H9 (cell line): ENCODE measurements around the gene SCD. TPM values are rescaled to one million over a fixed set of nuclear protein-coding genes. Genes with fewer than 3 reads are reported as not detected.
A peak's percentile ranks its signal among the peaks of the same experiment; 100 is the strongest.

ENCODE experiments used
- DNase-seq: peaks from one replicate; pipeline ENCODE4 v3.0.0-alpha.2; 2017
- H2AFZ ChIP-seq: one replicate; pipeline ENCODE4 v1.6.1; 2013; ENCODE audit warnings: mild to moderate bottlenecking, low read length, control low read depth, moderate library complexity
- H2AK5ac ChIP-seq: 2 replicates; pipeline ENCODE4 v1.6.1; 2013; ENCODE audit warnings: low read length, control low read depth, mixed read lengths; ENCODE audit not compliant: insufficient read length
- H2BK120ac ChIP-seq: one replicate; pipeline ENCODE4 v1.6.1; 2013; ENCODE audit warnings: low read depth, mild to moderate bottlenecking, low read length, control low read depth, inconsistent platforms; ENCODE audit not compliant: poor library complexity, severe bottlenecking
- H2BK12ac ChIP-seq: 2 replicates; pipeline ENCODE4 v1.6.1; 2013; ENCODE audit warnings: low read length, control low read depth, mixed read lengths, low read depth; ENCODE audit not compliant: insufficient read length
- H2BK15ac ChIP-seq: 2 replicates; pipeline ENCODE4 v1.6.1; 2013; ENCODE audit warnings: low read depth, low read length, control low read depth
- H2BK20ac ChIP-seq: one replicate; pipeline ENCODE4 v1.6.1; 2013; ENCODE audit warnings: low read depth, mild to moderate bottlenecking, low read length, control low read depth, inconsistent platforms; ENCODE audit not compliant: poor library complexity, severe bottlenecking
- H2BK5ac ChIP-seq: 2 replicates; pipeline ENCODE4 v1.6.1; 2013; ENCODE audit warnings: low read length, control low read depth, mixed read lengths; ENCODE audit not compliant: insufficient read length
- H3K14ac ChIP-seq: 2 replicates; pipeline ENCODE4 v1.6.1; 2013; ENCODE audit warnings: low read length, control low read depth; ENCODE audit not compliant: insufficient read depth
- H3K18ac ChIP-seq: 2 replicates; pipeline ENCODE4 v1.6.1; 2013; ENCODE audit warnings: low read depth, mild to moderate bottlenecking, mixed read lengths, low read length, control low read depth; ENCODE audit not compliant: insufficient read length
- H3K23ac ChIP-seq: 2 replicates; pipeline ENCODE4 v1.6.1; 2013; ENCODE audit warnings: low read length, control low read depth, mixed read lengths, low read depth; ENCODE audit not compliant: insufficient read length
- H3K23me2 ChIP-seq: 2 replicates; pipeline ENCODE4 v1.6.1; 2013; ENCODE audit warnings: low read depth, mild to moderate bottlenecking, mixed read lengths, low read length, control low read depth; ENCODE audit not compliant: insufficient read length, poor library complexity, severe bottlenecking
- H3K27ac ChIP-seq: 2 replicates; pipeline ENCODE4 v1.5.1; 2013; ENCODE audit warnings: low read length, control low read depth, mixed read lengths, low read depth; ENCODE audit not compliant: insufficient read length
- H3K27me3 ChIP-seq: 2 replicates; pipeline ENCODE4 v1.6.1; 2013; ENCODE audit warnings: low read length, control low read depth, inconsistent platforms; ENCODE audit not compliant: insufficient read depth
- H3K4ac ChIP-seq: 2 replicates; pipeline ENCODE4 v1.6.1; 2013; ENCODE audit warnings: low read depth, mild to moderate bottlenecking, control low read depth, inconsistent platforms, low read length, moderate library complexity
- H3K4me1 ChIP-seq: 2 replicates; pipeline ENCODE4 v1.6.1; 2013; ENCODE audit warnings: low read length, control low read depth, inconsistent platforms; ENCODE audit not compliant: insufficient read depth
- H3K4me2 ChIP-seq: 2 replicates; pipeline ENCODE4 v1.6.1; 2013; ENCODE audit warnings: low read length, control low read depth, mixed read lengths; ENCODE audit not compliant: insufficient read length, insufficient read depth
- H3K56ac ChIP-seq: 2 replicates; pipeline ENCODE4 v1.6.1; 2013; ENCODE audit warnings: low read depth, mild to moderate bottlenecking, mixed read lengths, low read length, control low read depth; ENCODE audit not compliant: insufficient read length
- H3K79me1 ChIP-seq: 2 replicates; pipeline ENCODE4 v1.6.1; 2013; ENCODE audit warnings: low read depth, mild to moderate bottlenecking, moderate library complexity, low read length, control low read depth, inconsistent platforms; ENCODE audit not compliant: insufficient read depth, poor library complexity, severe bottlenecking
- H3K79me2 ChIP-seq: 2 replicates; pipeline ENCODE4 v1.6.1; 2013; ENCODE audit warnings: low read length, control low read depth, inconsistent platforms; ENCODE audit not compliant: insufficient read depth
- H3K9ac ChIP-seq: 2 replicates; pipeline ENCODE4 v1.6.1; 2013; ENCODE audit warnings: low read length, control low read depth, mixed read lengths; ENCODE audit not compliant: insufficient read length; ENCODE audit errors: extremely low read depth
- H3K9me3 ChIP-seq: one replicate; pipeline ENCODE4 v1.6.1; 2013; ENCODE audit warnings: low read depth, low read length, inconsistent platforms; ENCODE audit not compliant: control insufficient read depth
- H3T11ph ChIP-seq: one replicate; pipeline ENCODE4 v1.6.1; 2013; ENCODE audit warnings: mild to moderate bottlenecking, low read length, control low read depth, inconsistent platforms
- H4K20me1 ChIP-seq: one replicate; pipeline ENCODE4 v1.6.1; 2013; ENCODE audit not compliant: control insufficient read depth, insufficient read length, insufficient read depth
- H4K5ac ChIP-seq: 2 replicates; pipeline ENCODE4 v1.6.1; 2013; ENCODE audit warnings: low read depth, mild to moderate bottlenecking, mixed read lengths, low read length, control low read depth; ENCODE audit not compliant: insufficient read length
- H4K8ac ChIP-seq: replicated peaks from 2 replicates; pipeline ENCODE4 v1.6.1; 2013; ENCODE audit warnings: low read length, control low read depth, mixed read lengths, low read depth; ENCODE audit not compliant: insufficient read length
- H4K91ac ChIP-seq: 2 replicates; pipeline ENCODE4 v1.6.1; 2013; ENCODE audit warnings: low read depth, mild to moderate bottlenecking, moderate library complexity, mixed read lengths, low read length, control low read depth; ENCODE audit not compliant: insufficient read length
- H3K27ac Mint-ChIP-seq, 3 experiments: 2 replicates in 2 of 3; 3 replicates in 1 of 3; pipeline ENCODE4 v1.8.0; 2020 to 2021; ENCODE audit warnings: mixed read lengths in 3 of 3, mild to moderate bottlenecking in 1 of 3, moderate library complexity in 1 of 3
- H3K27me3 Mint-ChIP-seq: 2 replicates; pipeline ENCODE4 v1.8.0; 2021; ENCODE audit warnings: low read depth, mild to moderate bottlenecking, moderate library complexity, mixed read lengths
- H3K36me3 Mint-ChIP-seq, 3 experiments: 2 replicates in 2 of 3; 3 replicates in 1 of 3; pipeline ENCODE4 v1.8.0; 2020 to 2021; ENCODE audit warnings: low read depth in 3 of 3, mixed read lengths in 3 of 3; ENCODE audit not compliant: insufficient read depth in 1 of 3
- H3K4me1 Mint-ChIP-seq, 2 experiments: 2 replicates each; pipeline ENCODE4 v1.8.0; 2020; ENCODE audit warnings: mixed read lengths in 2 of 2
- H3K4me3 Mint-ChIP-seq, 2 experiments: 2 replicates in 1 of 2; 3 replicates in 1 of 2; pipeline ENCODE4 v1.8.0; 2020 to 2021; ENCODE audit warnings: mild to moderate bottlenecking in 2 of 2, mixed read lengths in 2 of 2, moderate library complexity in 1 of 2
- H3K9me3 Mint-ChIP-seq, 2 experiments: 2 replicates in 1 of 2; 3 replicates in 1 of 2; pipeline ENCODE4 v1.8.0; 2020; ENCODE audit warnings: mild to moderate bottlenecking in 2 of 2, mixed read lengths in 2 of 2, moderate library complexity in 1 of 2
- CTCF ChIP-seq: fragments of 200-600 bp; sonication (generic); conservative IDR thresholded peaks from 3 replicates; pipeline ENCODE4 v1.8.0; 2021; ENCODE audit warnings: antibody characterized with exemption, mild to moderate bottlenecking
- WGBS: extraction: QIAGEN DNeasy Blood & Tissue Kit; methylation state at CpG from one replicate; pipeline ENCODE4 v1.1.7; 2013; ENCODE audit warnings: missing lambda C conversion rate, low lambda C conversion rate, mixed read lengths; ENCODE audit not compliant: insufficient read length; ENCODE audit errors: extremely low coverage; 5-methylcytosine and 5-hydroxymethylcytosine counted together
- total RNA-seq: library from RNA; stranded (reverse); gene quantifications from 2 replicates; pipeline ENCODE4 v1.2.1, GENCODE V29; 2021

Gene SCD
- total RNA-seq, 1 experiment from 2014 or later, result 354 TPM

- Histone ChIP-seq H3K79me1 (peaks cover 3% of the 10 kb centered on the region), H3T11ph (no peak overlapping the region), H3K27ac (no peak overlapping the region), H3K18ac (no peak overlapping the region), H3K14ac (no peak overlapping the region), H3K9me3 (no peaks in the 10 kb centered on the region), H2BK15ac (no peak overlapping the region), H2BK120ac (no peak overlapping the region), H3K4me2 (no peak overlapping the region), H2BK12ac (no peak overlapping the region), H4K5ac (no peak overlapping the region), H4K20me1 (no peaks in the 10 kb centered on the region), H3K27me3 (no peaks in the 10 kb centered on the region), H4K91ac (no peak overlapping the region), H2AFZ (no peak overlapping the region), H3K79me2 (no peaks in the 10 kb centered on the region), H2BK20ac (no peak overlapping the region), H4K8ac (no peak overlapping the region), H3K4me1 (no peaks in the 10 kb centered on the region; the same call in 1 of the 2 replicates), H3K23me2 (no peaks in the 10 kb centered on the region), H3K4ac (no peak overlapping the region), H2BK5ac (no peak overlapping the region), H3K9ac (no peak overlapping the region), H3K56ac (no peak overlapping the region), H2AK5ac (no peak overlapping the region), H3K23ac (no peak overlapping the region)
- Mint-ChIP-seq H3K36me3 (peaks cover 34 to 63% (median 56%) of the 10 kb centered on the region in 3 experiments), H3K27me3 (peaks cover 1% of the 10 kb centered on the region; the same call in 1 of the 2 replicates), H3K4me1 (peaks cover 21 to 31% of the 10 kb centered on the region in 2 experiments), H3K4me3 (no peak overlapping the region), H3K9me3 (no peaks in the 10 kb centered on the region), H3K27ac (peak overlapping the region; percentile 24 to 74 (median 53); a peak in 5 of 7 replicates)
- no peak for TF ChIP-seq CTCF
- no peak for DNase-seq
- WGBS, result no CpG with 5 or more reads among the region's 6 CpGs
Measured at GRCh38 chr10:100362570-100363496, 15.8 kb downstream of the SCD start.
